IPS-18c (cell line): Measurements from ENCODE around the gene UBP1.
"Not testable (repeated sequence)": the region's sequence is repeated elsewhere in the genome, so short reads cannot be mapped to it uniquely, and the experiment has no call there.

Source experiments
- H3K4me3 ChIP-seq: 2 replicates; pipeline ENCODE4 v1.7.0; 2013; ENCODE audit warnings: low read depth, mild to moderate bottlenecking, low read length, moderate library complexity; ENCODE audit not compliant: insufficient read depth
- H3K9me3 ChIP-seq: one replicate; pipeline ENCODE4 v1.6.1; 2013; ENCODE audit warnings: mild to moderate bottlenecking, low read length, moderate library complexity; ENCODE audit not compliant: control insufficient read depth, insufficient read depth

UBP1 gene

GRCh38 chr3:33410816-33411215 is 29.4 kb downstream of the UBP1 start:
- not testable (repeated sequence) for H3K9me3 ChIP-seq, H3K4me3 ChIP-seq

GRCh38 chr3:33403756-33404155 is 36.4 kb downstream of the UBP1 start:
- no peaks in the 10 kb centered on the region for H3K9me3 ChIP-seq

GRCh38 chr3:33402936-33403335 is 37.3 kb downstream of the UBP1 start:
- H3K4me3 ChIP-seq: no peak overlapping the region
- H3K9me3 ChIP-seq: no peaks in the 10 kb centered on the region

More at GRCh38 chr3:33403756-33404155, 36.4 kb downstream of the UBP1 start:
- no peak overlapping the region for H3K4me3 ChIP-seq

- no peaks in the 10 kb centered on the region for H3K9me3 ChIP-seq
- no peak overlapping the region for H3K4me3 ChIP-seq
These were observed 38.4 kb downstream of the UBP1 start for GRCh38 chr3:33401781-33402180.

GRCh38 chr3:33398410-33398809 is 41.8 kb downstream of the UBP1 start:
- no peaks in the 10 kb centered on the region for H3K9me3 ChIP-seq
- no peak overlapping the region for H3K4me3 ChIP-seq

- H3K9me3 ChIP-seq: no peaks in the 10 kb centered on the region
- H3K4me3 ChIP-seq: no peak overlapping the region
These were observed 44.3 kb downstream of the UBP1 start for GRCh38 chr3:33395900-33396299.

GRCh38 chr3:33394403-33395054 is 45.7 kb downstream of the UBP1 start:
- Histone ChIP-seq H3K4me3 (no peak overlapping the region), H3K9me3 (no peaks in the 10 kb centered on the region)

GRCh38 chr3:33392703-33393125 is 47.5 kb downstream of the UBP1 start:
- Histone ChIP-seq H3K9me3 (no peaks in the 10 kb centered on the region), H3K4me3 (no peak overlapping the region)

- no peak overlapping the region for H3K4me3 ChIP-seq
- H3K9me3 ChIP-seq: no peaks in the 10 kb centered on the region
These were observed 48.1 kb downstream of the UBP1 start for GRCh38 chr3:33392144-33392543.

GRCh38 chr3:33391255-33391995 is 48.8 kb downstream of the UBP1 start:
- H3K4me3 ChIP-seq: no peak overlapping the region
- H3K9me3 ChIP-seq: no peaks in the 10 kb centered on the region

- Histone ChIP-seq H3K9me3 (no peaks in the 10 kb centered on the region), H3K4me3 (no peak overlapping the region)
These were observed 50.3 kb downstream of the UBP1 start for GRCh38 chr3:33389908-33390307.

- Histone ChIP-seq H3K9me3 (no peaks in the 10 kb centered on the region), H3K4me3 (no peak overlapping the region)
These were observed 51.7 kb downstream of the UBP1 start for GRCh38 chr3:33388374-33389100.

- no peak overlapping the region for H3K4me3 ChIP-seq
These were observed 53.6 kb downstream of the UBP1 start for GRCh38 chr3:33386631-33387030.

GRCh38 chr3:33385423-33385822 is 54.8 kb downstream of the UBP1 start:
- H3K4me3 ChIP-seq: no peak overlapping the region
- H3K9me3 ChIP-seq: no peaks in the 10 kb centered on the region

More at GRCh38 chr3:33386631-33387030, 53.6 kb downstream of the UBP1 start:
- no peaks in the 10 kb centered on the region for H3K9me3 ChIP-seq

GRCh38 chr3:33383951-33384350 is 56.3 kb downstream of the UBP1 start:
- Histone ChIP-seq H3K9me3 (no peaks in the 10 kb centered on the region), H3K4me3 (no peak overlapping the region)

- Histone ChIP-seq H3K9me3 (no peaks in the 10 kb centered on the region), H3K4me3 (no peak overlapping the region)
These were observed 59.6 kb downstream of the UBP1 start for GRCh38 chr3:33380653-33381052.

- no peaks in the 10 kb centered on the region for H3K9me3 ChIP-seq
- no peak overlapping the region for H3K4me3 ChIP-seq
These were observed 62.3 kb downstream of the UBP1 start for GRCh38 chr3:33377931-33378330.

GRCh38 chr3:33377489-33377888 is 62.7 kb downstream of the UBP1 start:
- no peak overlapping the region for H3K4me3 ChIP-seq

More at GRCh38 chr3:33377489-33377888, 62.7 kb downstream of the UBP1 start:
- no peaks in the 10 kb centered on the region for H3K9me3 ChIP-seq
